Hematopoietic multipotent progenitor cell treated with erythropoietin and hydrocortisone succinate and interleukin-3 and kit ligand, for 8 days (in vitro differentiated cells): ENCODE measurements around the gene NUP54.
A peak's percentile ranks its signal among the peaks of the same experiment; 100 is the strongest.

Experiments used
- DNase-seq: peaks from one replicate; pipeline ENCODE4 v3.0.0-alpha.2; 2015

NUP54 gene

GRCh38 chr4:76148142-76148865, at the start of gene NUP54:
Gene NUP54 (minus strand): TSS chr4:76148397. CDS start chr4:76148374, 23 bp downstream.
- peak; percentile 97 for DNase-seq

- DNase-seq: no peak
Observed at GRCh38 chr4:76197031-76197743, 49.0 kb upstream of the NUP54 start.

- DNase-seq: no peak
Observed at GRCh38 chr4:76196376-76196775, 48.2 kb upstream of the NUP54 start.

- DNase-seq: no peak
Observed at GRCh38 chr4:76195326-76195725, 47.1 kb upstream of the NUP54 start.

- DNase-seq: peak; percentile 39
Observed at GRCh38 chr4:76194325-76194724, 46.1 kb upstream of the NUP54 start.

- DNase-seq: no peak
Observed at GRCh38 chr4:76192236-76192635, 44.0 kb upstream of the NUP54 start.

- DNase-seq: no peak
Observed at GRCh38 chr4:76188557-76188956, 40.4 kb upstream of the NUP54 start.

- no peak for DNase-seq
Observed at GRCh38 chr4:76188149-76188548, 40.0 kb upstream of the NUP54 start.

GRCh38 chr4:76187152-76187551, 39.0 kb upstream of the NUP54 start:
- DNase-seq: no peak

- no peak for DNase-seq
Observed at GRCh38 chr4:76182463-76182862, 34.3 kb upstream of the NUP54 start.

- peak; percentile 87 for DNase-seq
Observed at GRCh38 chr4:76179398-76180318, 31.5 kb upstream of the NUP54 start.

GRCh38 chr4:76178296-76178695, 30.1 kb upstream of the NUP54 start:
- DNase-seq: no peak

GRCh38 chr4:76177709-76178108, 29.5 kb upstream of the NUP54 start:
- no peak for DNase-seq

- no peak for DNase-seq
Observed at GRCh38 chr4:76175336-76175735, 27.1 kb upstream of the NUP54 start.

GRCh38 chr4:76174216-76174615, 26.0 kb upstream of the NUP54 start:
- DNase-seq: no peak

GRCh38 chr4:76168688-76169087, 20.5 kb upstream of the NUP54 start:
- DNase-seq: no peak

GRCh38 chr4:76166480-76166879, 18.3 kb upstream of the NUP54 start:
- no peak for DNase-seq

- DNase-seq: no peak
Observed at GRCh38 chr4:76160355-76160754, 12.2 kb upstream of the NUP54 start.

- DNase-seq: no peak
Observed at GRCh38 chr4:76156635-76157034, 8.4 kb upstream of the NUP54 start.

- DNase-seq: no peak
Observed at GRCh38 chr4:76155979-76156378, 7.8 kb upstream of the NUP54 start.

GRCh38 chr4:76153356-76153755, 5.2 kb upstream of the NUP54 start:
- no peak for DNase-seq

GRCh38 chr4:76147454-76148141, 599 bp downstream of the NUP54 start:
- DNase-seq: peak; percentile 88

GRCh38 chr4:76144546-76144945, 3.7 kb downstream of the NUP54 start:
- no peak for DNase-seq
